Measurements from ENCODE around the gene MFSD2B.

DNA sequence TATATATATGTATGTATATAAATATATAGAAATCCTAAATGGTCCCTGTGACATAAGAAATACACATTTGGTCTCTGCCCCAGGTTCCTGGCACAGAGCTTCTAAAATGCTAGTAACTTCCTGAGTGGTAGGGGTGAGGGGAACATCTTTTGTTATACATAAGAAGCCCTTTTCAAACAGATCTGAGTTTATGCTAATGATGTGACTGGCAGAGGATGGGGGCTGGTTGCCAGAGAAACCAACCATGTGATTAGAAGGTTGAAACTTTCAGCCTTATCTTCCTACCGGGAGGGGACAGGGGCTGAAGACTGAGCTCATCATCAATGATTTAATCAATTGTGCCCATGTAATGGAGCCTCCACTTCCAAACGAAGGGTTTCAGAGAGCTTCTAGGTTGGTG, 16.3 kb downstream of the MFSD2B start:
- TF ChIP-seq POLR2AphosphoS5 (IDR thresholded peaks at IDR 0.05) (no peak), POLR2A (IDR thresholded peaks at IDR 0.05) (no peak), EP300 (IDR thresholded peaks at IDR 0.05) (no peak)
- TF ChIP-seq, protein P1, sequence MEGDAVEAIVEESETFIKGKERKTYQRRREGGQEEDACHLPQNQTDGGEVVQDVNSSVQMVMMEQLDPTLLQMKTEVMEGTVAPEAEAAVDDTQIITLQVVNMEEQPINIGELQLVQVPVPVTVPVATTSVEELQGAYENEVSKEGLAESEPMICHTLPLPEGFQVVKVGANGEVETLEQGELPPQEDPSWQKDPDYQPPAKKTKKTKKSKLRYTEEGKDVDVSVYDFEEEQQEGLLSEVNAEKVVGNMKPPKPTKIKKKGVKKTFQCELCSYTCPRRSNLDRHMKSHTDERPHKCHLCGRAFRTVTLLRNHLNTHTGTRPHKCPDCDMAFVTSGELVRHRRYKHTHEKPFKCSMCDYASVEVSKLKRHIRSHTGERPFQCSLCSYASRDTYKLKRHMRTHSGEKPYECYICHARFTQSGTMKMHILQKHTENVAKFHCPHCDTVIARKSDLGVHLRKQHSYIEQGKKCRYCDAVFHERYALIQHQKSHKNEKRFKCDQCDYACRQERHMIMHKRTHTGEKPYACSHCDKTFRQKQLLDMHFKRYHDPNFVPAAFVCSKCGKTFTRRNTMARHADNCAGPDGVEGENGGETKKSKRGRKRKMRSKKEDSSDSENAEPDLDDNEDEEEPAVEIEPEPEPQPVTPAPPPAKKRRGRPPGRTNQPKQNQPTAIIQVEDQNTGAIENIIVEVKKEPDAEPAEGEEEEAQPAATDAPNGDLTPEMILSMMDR (IDR thresholded peaks at IDR 0.05) = no peak

Data from suprapubic skin (tissue), 4 donors.